Stimulated activated CD4-positive, alpha-beta T cell treated with anti-CD3 and anti-CD28 coated beads, Interleukin-15, amount 100 ng/mL, for 48 hours (primary cell): ENCODE results near the gene HLF.

ENCODE experiments used
- DNase-seq, 2 donors: peaks; one replicate each; pipeline ENCODE4 v3.0.0-alpha.2; 2020; ENCODE audit warnings: low read depth in 2 of 2

The HLF gene, protein sequence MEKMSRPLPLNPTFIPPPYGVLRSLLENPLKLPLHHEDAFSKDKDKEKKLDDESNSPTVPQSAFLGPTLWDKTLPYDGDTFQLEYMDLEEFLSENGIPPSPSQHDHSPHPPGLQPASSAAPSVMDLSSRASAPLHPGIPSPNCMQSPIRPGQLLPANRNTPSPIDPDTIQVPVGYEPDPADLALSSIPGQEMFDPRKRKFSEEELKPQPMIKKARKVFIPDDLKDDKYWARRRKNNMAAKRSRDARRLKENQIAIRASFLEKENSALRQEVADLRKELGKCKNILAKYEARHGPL

DNA sequence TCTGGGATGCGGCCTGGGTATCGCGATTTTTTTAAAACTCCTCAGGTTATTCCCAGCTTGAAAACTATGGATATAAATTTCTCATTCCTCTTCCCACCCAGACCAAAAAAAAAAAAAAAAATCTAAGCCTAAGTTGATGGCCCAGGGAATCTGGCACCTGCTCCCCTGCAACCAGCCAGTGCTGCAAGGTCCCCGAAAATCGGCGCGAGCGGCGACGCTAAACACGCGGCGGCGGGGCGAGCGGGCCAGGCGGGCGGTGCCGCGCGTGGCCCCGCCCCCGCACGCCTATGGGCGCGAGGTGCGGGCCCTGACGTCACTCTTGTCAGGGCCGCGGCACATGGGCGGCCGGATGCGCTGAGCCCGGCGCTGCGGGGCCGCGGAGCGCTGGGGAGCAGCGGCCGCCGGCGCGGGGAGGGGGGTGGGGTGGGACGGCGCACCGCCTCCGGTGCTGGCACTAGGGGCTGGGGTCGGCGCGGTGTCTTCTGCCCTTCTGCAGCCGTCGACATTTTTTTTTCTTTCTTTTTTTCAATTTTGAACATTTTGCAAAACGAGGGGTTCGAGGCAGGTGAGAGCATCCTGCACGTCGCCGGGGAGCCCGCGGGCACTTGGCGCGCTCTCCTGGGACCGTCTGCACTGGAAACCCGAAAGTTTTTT, at the start of gene HLF:
Gene HLF (plus strand): TSS at position 316 of the 654 bp plus-strand sequence. CDS start 525 bp downstream, outside the sequence.
- peak; percentile 23 to 66 for DNase-seq

DNA sequence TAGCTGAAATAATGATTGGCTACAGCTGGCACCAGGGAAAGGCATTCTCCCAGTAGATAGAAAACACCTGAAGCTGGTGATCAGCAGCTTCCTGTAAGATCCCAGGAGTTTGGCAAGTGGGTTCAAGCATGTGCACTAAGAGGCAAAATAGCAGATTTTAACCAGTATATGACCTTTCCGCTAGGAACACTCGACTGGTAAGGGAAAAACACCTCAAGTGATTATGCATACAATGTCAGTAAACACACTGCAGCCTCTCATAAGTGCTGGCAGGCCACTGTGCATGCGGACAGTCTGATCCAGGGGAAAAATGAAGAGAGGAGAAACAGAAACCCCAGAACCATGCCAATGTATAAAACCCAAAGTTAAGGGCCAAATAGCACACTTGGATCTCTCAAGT, 49.0 kb upstream of the HLF start:
- DNase-seq, result no peak

DNA sequence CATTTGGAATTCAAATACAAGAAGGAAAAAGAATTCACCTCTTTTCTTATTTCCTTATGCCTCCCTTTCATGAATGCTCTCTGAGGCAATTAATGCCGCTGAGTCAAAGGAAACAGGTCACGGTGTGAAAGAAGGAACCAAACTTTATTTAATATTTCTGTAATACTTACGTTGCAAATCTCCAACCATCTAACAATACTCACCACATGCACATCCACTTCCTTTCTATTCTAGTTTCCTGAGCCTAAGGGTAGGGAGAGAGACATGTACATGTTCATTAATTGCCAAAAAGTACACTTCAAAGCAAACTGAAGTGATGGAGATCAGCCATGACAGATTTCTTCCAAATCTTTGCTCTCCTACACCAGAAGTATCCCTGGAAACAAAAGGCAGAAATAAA, 47.9 kb upstream of the HLF start:
- DNase-seq, result no peak

DNA sequence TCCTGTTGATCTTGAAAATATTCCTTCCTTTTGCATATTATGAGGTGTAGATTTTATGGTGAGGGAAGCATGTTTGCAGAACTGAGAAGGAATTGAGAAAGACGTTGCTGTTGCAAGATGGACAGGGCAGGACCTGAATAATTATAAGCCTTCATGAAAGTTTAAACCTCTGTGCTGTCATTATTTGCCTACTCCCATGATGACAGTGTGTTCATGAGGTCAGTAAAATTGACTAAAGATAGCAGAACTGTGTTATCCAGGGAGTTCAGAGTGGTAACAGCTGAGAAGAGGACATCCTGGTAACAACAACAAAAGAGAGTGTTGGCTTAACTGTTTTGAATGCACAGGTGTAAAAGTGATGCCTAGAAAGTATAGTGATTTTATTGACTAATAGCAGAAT, 45.3 kb upstream of the HLF start:
- no peak for DNase-seq

DNA sequence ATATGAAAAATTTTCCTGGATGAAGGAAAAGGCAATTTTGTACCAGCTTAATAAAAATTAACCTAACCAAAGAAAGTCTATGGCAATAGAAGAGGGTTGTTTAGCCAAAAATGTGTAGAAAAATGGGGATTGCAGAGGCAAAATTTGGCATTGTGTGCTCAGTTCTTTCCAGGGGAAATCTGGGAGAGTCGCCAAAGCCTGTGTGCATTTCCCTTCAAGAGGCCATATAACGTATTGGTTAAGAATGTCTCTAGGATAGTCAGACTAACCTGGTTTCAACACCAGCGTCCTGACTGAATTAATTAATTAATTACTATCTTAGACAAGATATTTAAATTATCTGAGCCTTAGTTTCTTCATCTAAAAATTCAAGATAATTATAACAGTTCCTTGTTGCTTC, 44.8 kb upstream of the HLF start:
- DNase-seq, result no peak

DNA sequence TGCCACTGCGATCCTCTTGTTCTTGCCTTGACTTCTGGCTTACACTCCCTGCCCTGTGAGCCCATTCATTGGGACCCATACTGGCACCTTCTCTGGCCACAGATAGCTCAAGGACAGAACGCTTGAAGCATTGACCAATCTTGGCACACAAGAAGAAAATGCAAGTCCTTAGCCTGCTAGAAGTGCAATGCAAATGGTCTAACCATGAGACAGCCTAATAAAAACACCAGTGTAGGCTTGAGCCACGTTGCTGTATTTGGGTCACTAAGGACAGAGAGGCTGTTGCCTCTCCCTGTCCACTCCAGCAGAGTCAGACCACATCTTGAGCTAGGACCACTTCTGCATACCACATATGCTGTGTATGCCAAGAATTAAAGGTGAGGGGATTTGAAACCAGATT, 41.2 kb upstream of the HLF start:
- DNase-seq, result no peak

DNA sequence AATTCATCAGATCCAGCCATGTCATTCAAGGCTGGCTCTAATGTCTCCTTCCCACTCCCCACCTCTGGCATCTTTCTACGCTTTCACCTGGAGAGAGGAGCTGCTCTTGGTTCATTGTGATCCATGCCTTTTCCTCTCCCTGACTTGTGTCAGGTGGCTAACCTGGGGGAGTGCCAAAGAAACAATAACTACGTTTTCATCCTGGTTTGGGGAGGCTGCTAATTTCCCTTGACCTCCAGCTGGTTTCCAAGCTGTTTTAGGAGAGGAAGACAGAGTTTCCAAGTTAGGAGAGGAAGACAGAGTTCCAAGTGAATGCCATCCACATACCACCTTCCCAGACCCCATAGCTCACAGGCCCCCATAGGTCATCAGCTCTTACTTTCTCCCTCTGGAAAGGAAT, 40.0 kb upstream of the HLF start:
- no peak for DNase-seq

DNA sequence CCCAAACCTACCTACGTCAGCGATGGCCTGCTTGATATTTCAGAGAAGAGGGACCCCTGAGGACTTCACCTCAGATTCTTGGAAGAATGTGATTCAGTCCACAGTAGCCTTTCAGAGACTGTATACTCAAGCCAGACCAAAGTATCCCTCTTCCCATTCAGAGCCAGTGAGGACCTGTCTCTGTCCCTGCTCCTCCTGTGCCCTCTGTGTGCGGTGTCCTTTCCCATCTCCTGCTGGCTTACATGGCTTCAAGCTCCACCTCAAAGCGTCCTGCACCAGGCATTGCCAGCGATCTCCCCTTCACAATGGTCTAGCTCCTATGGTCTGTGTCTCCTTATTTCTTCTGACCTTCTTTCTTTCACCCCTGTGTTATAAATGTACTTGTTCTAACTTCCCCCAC, 39.5 kb upstream of the HLF start:
- DNase-seq, result no peak

DNA sequence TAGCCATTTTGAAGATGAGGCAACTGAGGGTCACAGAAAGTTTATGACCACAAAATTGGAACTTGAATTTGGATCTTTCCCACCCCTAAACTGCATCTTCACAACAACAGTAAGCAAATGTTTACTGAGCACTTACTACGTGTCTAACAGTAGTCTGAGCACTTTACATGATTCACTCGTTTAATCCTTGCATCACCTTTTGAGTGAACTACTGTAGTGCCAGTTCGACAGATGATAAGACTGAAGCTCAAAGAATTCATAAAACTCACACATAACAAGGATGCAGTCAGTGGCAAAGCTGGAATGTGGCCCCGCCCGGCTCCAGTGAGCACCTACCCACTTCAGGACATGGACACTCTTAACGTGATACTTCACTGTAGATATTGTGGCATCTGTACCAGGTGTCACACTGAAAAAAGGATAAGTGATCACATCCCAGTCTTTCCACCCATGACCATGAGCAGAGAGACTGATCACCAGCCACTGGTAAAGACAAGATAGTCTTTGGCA, 36.0 kb upstream of the HLF start:
- DNase-seq, result no peak

DNA sequence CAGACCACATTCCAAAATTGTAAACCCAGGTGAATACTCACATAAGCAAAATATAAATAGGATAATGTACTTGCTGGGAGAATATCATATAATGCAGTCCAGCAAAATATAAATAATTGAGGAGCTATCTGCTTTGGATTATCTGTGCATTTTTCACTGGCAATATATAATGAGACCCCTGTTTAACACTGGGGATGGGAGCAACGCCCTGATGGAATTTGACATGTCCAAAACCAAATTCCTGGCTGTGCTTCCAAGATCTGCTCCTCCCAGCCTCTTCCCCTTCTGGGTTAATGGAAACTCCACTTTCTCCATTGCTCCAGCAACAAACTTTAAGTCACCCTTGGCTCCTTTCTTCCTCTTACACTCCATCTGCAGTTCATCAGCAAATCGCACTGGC, 35.5 kb upstream of the HLF start:
- DNase-seq, result no peak

DNA sequence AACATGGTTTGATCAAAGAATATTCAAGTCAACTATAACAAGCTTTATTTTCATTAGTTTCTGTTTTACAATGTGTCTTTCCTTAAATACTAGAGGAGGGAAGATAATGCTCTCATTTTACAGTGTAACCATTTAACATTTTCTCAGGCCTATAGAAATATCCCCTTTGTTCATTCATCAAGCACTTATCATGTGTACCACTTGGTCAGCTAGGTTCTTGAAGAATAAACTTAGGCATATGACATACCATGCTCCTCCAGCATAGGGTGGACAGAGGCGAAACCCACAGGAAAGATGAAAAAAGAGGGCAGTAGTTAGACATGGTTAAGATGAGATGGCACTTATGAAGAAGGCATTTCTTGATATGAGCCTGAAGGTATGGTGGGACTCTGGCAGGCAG, 34.0 kb upstream of the HLF start:
- no peak for DNase-seq

DNA sequence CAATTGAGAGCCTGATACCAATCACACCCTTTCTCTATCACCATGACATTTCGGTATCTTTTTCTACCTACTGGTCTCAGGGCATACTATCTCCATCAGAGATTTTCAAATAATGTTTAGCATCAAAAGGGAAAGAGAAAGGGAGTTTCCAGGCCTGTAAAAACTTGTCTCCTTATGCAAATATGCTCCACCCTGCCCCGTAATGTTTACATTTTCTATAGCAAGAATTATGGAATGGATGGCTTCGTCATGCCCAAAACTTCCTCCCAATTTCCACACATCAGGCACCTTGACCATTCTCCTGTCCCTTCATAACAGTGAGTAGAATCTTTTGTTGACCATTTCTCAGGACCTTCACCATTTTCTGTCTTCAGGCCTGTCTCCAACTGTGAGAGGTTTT, 30.9 kb upstream of the HLF start:
- DNase-seq, result no peak

DNA sequence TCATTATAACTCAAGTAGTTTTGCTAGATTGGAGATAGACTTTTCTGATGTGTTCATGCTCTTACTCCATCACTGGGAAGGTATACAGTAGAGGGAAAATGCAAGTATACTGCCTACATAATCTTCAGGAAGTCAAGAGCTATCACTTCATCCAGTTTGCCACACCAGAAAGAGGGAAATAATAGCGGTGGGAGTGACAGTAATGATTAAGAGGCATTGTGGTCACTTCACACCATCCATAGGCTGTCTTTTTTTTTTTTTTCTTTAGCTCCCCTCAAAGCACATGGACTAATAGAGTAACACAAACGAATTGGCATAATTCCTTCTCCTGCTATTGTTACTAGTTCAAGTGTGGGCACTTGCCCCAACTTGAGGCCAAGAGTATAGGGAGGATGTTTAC, 28.4 kb upstream of the HLF start:
- DNase-seq, result no peak

DNA sequence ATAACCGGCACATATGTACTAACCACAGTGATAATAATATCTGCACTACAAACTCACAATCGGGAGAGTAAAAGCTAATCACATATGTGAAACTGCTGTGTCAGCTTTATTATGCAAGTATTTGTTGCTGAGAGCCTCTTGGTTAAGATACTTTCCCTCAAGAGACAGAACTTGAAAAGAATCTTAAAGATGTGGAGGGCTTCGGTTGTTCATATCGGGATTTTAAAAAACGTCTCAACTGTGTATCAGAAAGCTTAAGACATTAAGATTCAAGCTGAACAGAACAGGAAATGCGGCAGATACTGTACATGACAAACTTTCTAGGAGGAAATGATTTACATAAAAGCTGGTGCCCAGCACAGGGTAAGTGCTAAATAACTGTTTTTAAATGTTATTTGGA, 27.5 kb upstream of the HLF start:
- DNase-seq, result no peak

DNA sequence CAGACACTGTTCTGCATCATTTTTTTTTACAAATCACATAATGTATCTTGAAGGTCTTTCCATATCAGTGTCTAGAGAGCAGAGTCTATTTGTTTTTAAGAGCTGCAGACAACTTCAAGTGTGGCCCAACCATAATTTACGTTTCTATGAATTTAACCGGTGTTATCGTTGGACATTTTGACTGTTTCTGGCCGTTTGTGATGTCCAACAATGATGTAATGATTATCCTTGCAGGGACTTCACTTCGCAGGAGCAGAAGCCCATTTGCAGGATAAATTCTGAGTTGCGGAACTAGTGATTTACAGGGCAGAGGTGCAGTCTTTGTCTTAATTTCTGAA, 26.9 kb upstream of the HLF start:
- no peak for DNase-seq

DNA sequence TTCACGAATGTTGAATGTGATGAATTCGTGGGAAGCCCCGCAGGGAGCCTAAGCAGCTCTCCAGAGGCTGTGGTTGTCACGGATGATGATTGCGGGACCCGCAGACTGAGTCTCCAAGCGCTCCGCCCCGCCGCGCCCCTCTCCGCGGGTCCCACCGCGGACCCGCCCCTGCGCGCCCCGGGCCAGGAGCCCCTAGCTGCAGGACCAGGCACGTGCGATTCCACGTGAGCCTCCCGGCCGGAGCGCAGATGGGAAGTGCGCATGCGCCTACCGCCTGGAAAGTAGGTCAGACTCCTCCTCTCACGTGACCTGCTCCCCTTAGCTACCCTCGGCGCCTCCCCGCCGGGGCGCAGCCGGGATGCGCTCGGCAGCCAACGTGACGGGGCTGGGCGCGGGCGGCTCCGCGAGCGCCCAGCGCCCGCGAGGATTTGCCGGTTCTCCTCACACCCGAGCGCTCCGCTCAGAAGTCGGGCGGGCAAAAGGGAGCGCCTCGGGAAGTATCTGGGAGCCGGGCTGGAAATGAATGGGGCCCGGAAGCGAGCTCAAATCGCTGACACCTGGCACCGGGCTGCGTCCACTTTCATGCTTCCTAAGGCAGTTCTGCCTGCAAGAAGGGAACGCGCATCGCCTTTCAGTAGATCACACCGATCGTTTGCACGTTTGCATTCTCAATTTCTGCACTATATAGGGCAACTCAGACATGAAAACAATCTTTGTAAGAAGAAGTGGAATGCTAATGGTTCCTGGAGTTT, 26.4 kb upstream of the HLF start:
- DNase-seq, result peak; percentile 80 to 81

DNA sequence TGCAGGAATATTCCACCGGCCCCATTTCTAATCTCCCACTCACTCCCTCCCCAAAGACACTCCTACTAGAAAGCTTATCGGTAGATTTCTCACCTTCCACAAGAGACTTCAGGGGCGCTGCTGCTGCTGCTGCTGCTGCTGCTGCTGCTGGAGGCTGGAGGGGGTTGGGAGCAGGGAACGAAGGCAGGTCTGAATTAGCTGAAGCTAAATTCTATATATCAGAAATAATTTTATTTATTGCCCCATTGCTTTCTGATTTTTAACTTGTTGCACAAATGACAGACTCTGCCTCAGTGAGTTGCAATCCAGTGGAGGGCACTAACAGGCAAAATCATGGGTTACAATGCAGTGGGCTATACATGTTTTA, 25.8 kb upstream of the HLF start:
- no peak for DNase-seq

DNA sequence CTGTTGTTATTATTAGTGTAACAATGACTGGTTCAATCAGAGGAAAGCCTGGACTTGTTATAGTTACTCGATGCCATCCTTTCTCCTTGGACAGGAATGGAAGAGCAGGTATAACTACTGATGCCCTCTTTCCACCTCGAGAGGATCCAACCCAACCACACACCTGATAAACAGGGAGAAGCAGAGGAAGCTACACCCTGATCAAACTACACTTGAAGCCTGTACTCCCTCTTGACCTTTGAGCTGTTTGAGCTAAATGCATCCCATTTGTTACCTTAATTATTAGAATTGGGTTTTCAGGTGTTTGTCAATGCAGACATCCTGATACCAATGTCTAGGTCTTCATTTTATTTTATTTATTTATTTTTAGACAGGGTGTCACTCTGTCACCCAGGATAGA, 23.7 kb upstream of the HLF start:
- no peak for DNase-seq

DNA sequence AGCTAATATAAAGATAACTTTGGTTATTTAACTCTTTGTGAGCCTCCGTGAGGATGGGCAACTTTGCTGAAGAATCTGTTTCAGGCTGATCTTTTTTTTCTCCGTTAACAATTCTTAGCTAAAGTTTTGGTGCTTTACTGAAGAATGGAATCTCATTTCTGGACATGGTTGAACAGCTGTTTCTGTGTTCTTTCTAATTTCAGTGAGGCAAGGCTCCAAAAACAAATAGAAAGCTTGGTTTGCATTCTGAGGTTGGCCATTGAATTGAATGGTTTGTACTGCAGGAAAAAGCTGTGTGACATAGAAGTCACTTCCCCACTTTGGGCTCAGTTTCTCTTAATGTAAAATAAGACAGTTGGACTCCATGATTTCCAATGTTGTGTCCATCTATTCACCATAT, 22.3 kb upstream of the HLF start:
- DNase-seq, result no peak

DNA sequence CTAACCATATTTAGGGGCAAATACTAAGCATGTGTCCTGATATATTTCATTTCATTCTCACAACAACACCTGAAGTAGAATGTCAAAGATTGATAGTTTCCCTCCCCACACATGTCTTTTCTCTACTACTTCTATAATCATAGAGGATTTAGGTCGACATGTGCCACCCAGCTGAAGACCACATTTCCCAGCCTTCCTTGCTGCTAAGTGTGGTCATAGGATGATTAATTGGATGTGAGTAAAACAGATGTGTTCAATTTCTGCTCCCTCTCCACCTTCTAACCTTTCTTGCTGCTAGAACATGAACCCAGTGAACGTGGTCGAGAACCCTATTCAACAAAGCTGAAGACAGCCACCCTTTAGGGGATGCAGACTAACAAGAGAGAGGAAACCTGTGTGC, 18.8 kb upstream of the HLF start:
- no peak for DNase-seq

DNA sequence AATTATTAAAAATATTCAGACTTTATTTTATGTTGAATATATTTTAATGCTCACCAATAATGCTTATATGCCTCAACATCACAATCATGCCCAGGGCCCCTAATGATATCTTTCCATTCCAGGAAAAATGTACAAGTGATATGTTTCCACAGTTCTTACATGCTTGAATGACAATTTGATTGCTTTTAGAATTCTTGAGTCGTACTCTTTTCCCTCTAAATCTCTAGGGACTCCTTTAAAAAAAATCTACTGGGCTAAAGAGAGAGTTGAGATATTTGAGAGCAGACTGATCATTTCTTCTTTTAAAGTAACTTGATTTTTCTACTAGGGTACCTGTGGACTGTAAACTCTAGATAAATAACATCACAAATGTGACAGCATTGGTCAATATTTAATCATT, 18.2 kb upstream of the HLF start:
- DNase-seq, result no peak

DNA sequence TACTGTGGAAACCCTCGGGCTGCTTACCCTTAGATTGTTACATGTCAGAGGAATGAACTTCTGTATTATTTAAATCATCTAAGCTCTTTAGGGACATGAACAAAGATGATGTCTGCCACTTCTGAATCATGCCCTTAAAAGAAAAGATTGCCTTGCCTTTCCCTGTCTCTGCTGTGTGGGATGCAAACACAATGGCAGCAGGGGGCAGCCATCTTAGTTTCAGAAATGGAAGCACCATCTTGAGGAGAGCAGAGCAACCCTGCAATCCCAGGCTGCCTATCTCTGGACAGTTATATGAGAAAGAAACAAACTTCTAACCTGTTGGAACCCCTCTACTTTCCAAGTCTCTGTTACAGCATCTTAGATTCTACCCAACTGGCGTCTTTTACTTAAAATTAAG, 16.7 kb upstream of the HLF start:
- DNase-seq, result no peak

DNA sequence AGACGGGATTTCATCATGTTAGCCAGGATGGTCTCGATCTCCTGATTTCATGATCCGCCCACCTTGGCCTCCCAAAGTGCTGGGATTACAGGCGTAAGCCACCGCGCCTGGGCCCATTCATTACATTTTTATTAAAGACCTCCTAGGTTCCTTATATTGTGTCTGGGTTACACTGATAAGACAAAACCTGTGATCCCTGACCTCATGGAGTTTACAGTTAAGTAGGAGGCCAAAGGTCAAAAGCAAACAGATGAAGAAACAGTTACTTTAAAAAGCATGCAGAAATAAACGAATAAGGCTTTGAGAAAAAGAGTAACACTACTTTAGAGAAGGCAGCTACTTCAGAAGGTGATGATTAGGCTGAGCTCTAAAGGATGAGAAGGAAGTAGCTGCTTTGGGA, 14.9 kb upstream of the HLF start:
- DNase-seq, result no peak
